ENCODE measurements around the gene TMEM267.

DNA sequence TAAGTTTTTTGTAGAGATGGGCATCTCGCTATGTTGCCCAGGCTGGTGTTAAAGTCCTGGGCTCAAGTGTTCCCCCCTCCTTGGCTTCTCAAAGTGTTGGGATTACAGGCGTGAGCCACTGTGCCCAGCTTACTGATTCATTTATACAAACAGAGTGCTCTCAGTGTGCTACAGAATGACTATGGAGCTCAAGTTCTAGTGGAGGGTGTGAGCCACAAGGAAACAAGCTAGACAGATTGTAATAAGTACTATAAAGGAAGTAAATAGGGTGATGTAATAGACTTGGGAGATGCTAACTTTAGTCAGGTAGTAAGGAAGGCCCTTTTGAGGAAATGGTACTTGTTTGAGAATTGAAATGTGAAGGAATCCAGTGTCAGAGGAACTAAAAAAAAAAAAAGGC lies 1.7 kb upstream of the TMEM267 start:
- TF ChIP-seq, protein P1, sequence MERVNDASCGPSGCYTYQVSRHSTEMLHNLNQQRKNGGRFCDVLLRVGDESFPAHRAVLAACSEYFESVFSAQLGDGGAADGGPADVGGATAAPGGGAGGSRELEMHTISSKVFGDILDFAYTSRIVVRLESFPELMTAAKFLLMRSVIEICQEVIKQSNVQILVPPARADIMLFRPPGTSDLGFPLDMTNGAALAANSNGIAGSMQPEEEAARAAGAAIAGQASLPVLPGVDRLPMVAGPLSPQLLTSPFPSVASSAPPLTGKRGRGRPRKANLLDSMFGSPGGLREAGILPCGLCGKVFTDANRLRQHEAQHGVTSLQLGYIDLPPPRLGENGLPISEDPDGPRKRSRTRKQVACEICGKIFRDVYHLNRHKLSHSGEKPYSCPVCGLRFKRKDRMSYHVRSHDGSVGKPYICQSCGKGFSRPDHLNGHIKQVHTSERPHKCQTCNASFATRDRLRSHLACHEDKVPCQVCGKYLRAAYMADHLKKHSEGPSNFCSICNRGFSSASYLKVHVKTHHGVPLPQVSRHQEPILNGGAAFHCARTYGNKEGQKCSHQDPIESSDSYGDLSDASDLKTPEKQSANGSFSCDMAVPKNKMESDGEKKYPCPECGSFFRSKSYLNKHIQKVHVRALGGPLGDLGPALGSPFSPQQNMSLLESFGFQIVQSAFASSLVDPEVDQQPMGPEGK (CRISPR knock-in tag; IDR thresholded peaks at IDR 0.05; ENCODE audit: borderline replicate concordance) = no peak
- TF ChIP-seq OSR1 (CRISPR knock-in tag; IDR thresholded peaks at IDR 0.05) = no peak
- TF ChIP-seq, protein P2, sequence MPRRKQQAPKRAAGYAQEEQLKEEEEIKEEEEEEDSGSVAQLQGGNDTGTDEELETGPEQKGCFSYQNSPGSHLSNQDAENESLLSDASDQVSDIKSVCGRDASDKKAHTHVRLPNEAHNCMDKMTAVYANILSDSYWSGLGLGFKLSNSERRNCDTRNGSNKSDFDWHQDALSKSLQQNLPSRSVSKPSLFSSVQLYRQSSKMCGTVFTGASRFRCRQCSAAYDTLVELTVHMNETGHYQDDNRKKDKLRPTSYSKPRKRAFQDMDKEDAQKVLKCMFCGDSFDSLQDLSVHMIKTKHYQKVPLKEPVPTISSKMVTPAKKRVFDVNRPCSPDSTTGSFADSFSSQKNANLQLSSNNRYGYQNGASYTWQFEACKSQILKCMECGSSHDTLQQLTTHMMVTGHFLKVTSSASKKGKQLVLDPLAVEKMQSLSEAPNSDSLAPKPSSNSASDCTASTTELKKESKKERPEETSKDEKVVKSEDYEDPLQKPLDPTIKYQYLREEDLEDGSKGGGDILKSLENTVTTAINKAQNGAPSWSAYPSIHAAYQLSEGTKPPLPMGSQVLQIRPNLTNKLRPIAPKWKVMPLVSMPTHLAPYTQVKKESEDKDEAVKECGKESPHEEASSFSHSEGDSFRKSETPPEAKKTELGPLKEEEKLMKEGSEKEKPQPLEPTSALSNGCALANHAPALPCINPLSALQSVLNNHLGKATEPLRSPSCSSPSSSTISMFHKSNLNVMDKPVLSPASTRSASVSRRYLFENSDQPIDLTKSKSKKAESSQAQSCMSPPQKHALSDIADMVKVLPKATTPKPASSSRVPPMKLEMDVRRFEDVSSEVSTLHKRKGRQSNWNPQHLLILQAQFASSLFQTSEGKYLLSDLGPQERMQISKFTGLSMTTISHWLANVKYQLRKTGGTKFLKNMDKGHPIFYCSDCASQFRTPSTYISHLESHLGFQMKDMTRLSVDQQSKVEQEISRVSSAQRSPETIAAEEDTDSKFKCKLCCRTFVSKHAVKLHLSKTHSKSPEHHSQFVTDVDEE (CRISPR knock-in tag; IDR thresholded peaks at IDR 0.05) = no peak
- TF ChIP-seq ZFP30 (CRISPR knock-in tag; IDR thresholded peaks at IDR 0.05) = no peak
- TF ChIP-seq TCF4 (CRISPR knock-in tag; IDR thresholded peaks at IDR 0.05; ENCODE audit: borderline replicate concordance) = no peak
- TF ChIP-seq ESRRG (CRISPR knock-in tag; IDR thresholded peaks at IDR 0.05) = no peak
